Kidney epithelial cell (primary cell): Measurements from ENCODE around the gene MANEAL. TPM values are rescaled to one million over a fixed set of nuclear protein-coding genes. Genes with fewer than 3 reads are reported as not detected.
A peak's percentile ranks its signal among the peaks of the same experiment; 100 is the strongest.

Experiments
- DNase-seq: peaks from one replicate; pipeline ENCODE4 v3.0.0-alpha.2; 2010; ENCODE audit warnings: low read depth
- H3K27me3 ChIP-seq: 2 replicates; pipeline ENCODE4 v1.6.0; 2011; ENCODE audit warnings: low read length; ENCODE audit not compliant: control insufficient read depth, insufficient read depth
- H3K36me3 ChIP-seq: 2 replicates; pipeline ENCODE4 v1.5.1; 2011; ENCODE audit warnings: low read length; ENCODE audit not compliant: control insufficient read depth, insufficient read depth
- H3K4me3 ChIP-seq: 2 replicates; pipeline ENCODE4 v1.5.1; 2011; ENCODE audit warnings: low read depth, mild to moderate bottlenecking, control low read depth, low read length
- CTCF ChIP-seq: IDR thresholded peaks from 2 replicates; pipeline ENCODE4 v1.5.1; 2011; ENCODE audit warnings: mild to moderate bottlenecking, moderate library complexity, low read length, control low read depth, inconsistent platforms; ENCODE audit not compliant: insufficient read depth, poor library complexity, severe bottlenecking
- total RNA-seq: library from RNA; depleted of rRNA; stranded (reverse); fragments of >200 nt; gene quantifications from 2 replicates; pipeline ENCODE4 v1.2.3, GENCODE V29; 2015

MANEAL gene
- 6.4 and 8.7 TPM in 2 replicates for total RNA-seq

GRCh38 chr1:37793773-37794371 is at the start of gene MANEAL:
Gene MANEAL, plus strand, starts transcription at chr1:37793847. Its CDS starts 336 bp downstream, at chr1:37794183.
- Histone ChIP-seq H3K27me3 (peaks cover 27% of the 10 kb centered on the region), H3K36me3 (no peaks in the 10 kb centered on the region), H3K4me3 (peak within 1 kb of the TSS; percentile 38)
- no peak for TF ChIP-seq CTCF
- DNase-seq = no peak

- H3K4me3 ChIP-seq = no peak overlapping the region
- TF ChIP-seq CTCF = no peak
- H3K36me3 ChIP-seq = no peaks in the 10 kb centered on the region
- DNase-seq = no peak
- peaks cover under 1% of the 10 kb centered on the region for H3K27me3 ChIP-seq
These were observed 46.8 kb upstream of the MANEAL start for GRCh38 chr1:37746806-37747205.

GRCh38 chr1:37748565-37748964 is 45.1 kb upstream of the MANEAL start:
- no peak for DNase-seq
- no peak overlapping the region for H3K4me3 ChIP-seq

GRCh38 chr1:37752213-37752582 is 41.4 kb upstream of the MANEAL start:
- Histone ChIP-seq H3K36me3 (no peaks in the 10 kb centered on the region), H3K4me3 (no peak overlapping the region), H3K27me3 (peaks cover 39% of the 10 kb centered on the region)
- no peak for DNase-seq
- no peak for TF ChIP-seq CTCF

More at GRCh38 chr1:37748565-37748964, 45.1 kb upstream of the MANEAL start:
- Histone ChIP-seq H3K27me3 (peaks cover 15% of the 10 kb centered on the region), H3K36me3 (no peaks in the 10 kb centered on the region)
- TF ChIP-seq CTCF = no peak

- H3K27me3 ChIP-seq = peaks cover 39% of the 10 kb centered on the region
- no peak for DNase-seq
- H3K36me3 ChIP-seq = no peaks in the 10 kb centered on the region
- TF ChIP-seq CTCF = no peak
- H3K4me3 ChIP-seq = no peak overlapping the region
These were observed 40.8 kb upstream of the MANEAL start for GRCh38 chr1:37752583-37753471.
